ENCODE data around the gene VAMP8.
A peak's percentile ranks its signal among the peaks of the same experiment; 100 is the strongest.
"Not testable (repeated sequence)": the region's sequence is repeated elsewhere in the genome, so short reads cannot be mapped to it uniquely, and the experiment has no call there.

The VAMP8 gene

DNA sequence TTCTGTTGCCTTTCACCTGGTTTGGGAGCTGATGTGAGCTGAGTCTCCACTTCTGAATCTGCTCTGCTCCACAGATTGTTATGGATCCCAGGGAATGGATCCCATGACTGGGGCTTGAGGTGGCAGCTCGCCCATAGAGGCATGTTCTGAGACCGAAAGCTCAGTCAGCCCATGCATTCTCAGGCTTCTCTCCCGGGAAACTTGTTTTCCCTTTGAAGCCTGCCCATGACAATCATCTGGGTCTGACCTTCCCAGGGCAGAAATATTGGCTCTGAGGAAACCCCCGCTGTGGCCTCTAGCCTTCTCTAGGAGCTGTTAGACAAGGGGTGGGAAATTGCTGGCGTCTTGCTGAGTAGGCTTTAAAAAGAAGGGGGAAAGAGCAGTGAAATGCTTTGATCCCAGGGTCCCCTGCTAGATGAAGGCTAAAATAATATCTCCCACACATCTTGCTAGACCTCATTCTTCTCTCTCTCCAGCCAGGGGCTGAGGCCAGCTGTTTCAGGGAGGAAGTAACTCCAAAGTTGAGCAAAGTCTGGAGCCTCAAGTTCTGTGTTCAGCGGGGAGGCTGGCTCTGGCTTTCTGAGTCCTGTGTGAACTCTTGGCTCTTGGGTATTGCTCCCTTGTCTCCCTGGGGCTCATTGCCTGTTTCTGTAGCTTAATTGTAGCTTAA is 2.0 kb downstream of the VAMP8 start:
- DNase-seq (ENCODE audit: low read depth), result no peak

DNA sequence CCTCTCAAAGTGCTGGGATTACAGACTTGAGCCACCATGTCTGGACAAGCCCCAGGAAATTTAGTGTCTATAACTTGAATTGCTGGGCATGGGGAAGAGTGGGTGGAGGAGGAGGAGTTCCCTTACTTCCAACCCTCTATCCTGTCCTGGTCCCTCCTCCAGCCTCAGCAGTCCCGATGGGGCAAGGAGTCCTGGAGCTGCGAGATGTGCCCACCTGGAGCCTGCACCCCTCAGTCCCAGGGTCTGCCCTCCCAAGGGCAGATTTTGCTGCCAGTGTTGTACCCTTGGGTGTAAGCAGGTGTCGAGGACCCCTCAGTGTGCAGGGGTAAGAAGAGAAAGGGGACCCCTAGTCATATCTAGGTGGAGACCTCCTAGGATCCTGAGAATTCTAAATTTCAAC is 2.8 kb downstream of the VAMP8 start:
- DNase-seq (ENCODE audit: low read depth), result no peak

DNA sequence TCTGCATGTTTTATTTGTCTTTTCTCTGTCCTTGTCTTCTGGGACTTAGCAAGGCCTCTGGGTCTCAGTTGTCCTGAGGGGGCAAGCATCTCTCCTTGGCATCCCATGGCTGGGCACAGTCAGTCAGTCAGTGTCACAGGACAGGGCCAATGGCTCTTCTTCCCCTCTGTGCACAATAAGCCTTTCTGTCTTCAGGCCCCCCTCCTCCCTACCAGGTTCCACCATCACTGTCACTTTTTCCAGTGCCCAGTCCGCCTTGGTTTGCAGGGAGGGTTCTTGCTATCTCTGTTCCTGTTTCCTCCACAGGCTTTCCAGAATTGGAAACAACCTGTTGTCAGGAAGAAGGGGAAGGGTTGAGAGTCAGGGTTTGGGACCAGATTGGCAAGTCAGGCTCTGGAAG is 5.1 kb downstream of the VAMP8 start:
- no peak for DNase-seq (ENCODE audit: low read depth)

DNA sequence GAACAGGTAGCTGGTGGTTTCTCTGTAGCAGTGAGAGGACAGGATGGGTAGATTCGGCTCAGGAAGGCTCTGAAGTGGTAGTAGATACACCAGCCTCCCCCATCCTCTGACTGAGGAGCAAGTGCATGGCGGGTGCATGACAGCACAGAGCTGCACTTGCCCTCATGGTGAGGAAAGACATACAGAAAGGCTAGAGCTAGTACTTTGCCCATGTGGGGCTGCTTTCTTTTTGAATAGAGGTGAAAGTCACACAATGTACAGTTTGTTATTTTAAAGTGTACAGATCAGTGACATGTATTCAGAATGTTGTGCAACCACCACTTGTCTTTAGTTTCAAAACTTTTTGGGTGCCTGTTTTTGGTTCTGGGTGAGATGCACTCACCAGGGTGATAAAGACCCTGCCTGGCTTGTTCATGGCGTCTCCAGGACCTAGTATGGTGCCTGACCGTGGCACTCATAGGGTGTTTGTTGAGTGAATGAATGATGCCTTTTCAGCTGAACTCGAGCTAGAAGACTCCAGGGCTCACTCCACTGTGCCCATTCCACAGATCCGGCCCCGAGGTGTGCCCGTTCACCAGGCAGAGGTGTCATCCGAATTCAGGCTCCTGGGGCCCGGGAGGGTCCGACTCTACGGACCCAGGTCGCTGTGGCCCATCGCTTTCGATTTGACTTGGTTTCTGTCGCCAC is 6.4 kb downstream of the VAMP8 start:
- DNase-seq (ENCODE audit: low read depth), result no peak

DNA sequence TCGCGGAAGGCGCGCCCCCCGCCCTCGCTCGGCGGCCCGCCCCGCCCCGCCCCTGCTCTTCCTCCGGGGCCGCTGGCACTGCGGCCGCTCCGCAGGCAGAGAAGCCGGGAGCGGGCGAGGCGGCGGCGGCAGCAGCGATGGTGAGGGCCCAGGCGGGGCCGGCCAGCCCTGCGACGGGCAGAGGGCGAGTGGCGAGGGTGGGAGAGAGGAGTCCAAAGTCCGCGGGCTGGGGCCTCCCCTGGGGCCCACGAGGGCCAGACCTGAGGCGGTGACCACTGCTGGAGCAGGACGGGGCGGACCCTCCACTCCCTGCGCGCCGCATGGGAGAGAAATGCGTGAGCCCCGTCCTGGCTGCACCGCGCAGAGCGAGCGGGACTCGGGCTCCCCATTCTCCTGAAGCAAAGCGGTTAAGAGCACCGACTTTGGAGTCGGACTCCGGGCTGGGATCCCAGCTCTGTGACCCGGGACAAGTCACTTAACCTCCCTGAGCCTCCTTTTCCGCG is 7.0 kb downstream of the VAMP8 start, which contains the start of gene VAMP5:
Gene VAMP5, plus strand, starts transcription at position 78 of the 503 bp plus-strand sequence. Its CDS starts 60 bp downstream, at position 138.
- DNase-seq (ENCODE audit: low read depth), result no peak

DNA sequence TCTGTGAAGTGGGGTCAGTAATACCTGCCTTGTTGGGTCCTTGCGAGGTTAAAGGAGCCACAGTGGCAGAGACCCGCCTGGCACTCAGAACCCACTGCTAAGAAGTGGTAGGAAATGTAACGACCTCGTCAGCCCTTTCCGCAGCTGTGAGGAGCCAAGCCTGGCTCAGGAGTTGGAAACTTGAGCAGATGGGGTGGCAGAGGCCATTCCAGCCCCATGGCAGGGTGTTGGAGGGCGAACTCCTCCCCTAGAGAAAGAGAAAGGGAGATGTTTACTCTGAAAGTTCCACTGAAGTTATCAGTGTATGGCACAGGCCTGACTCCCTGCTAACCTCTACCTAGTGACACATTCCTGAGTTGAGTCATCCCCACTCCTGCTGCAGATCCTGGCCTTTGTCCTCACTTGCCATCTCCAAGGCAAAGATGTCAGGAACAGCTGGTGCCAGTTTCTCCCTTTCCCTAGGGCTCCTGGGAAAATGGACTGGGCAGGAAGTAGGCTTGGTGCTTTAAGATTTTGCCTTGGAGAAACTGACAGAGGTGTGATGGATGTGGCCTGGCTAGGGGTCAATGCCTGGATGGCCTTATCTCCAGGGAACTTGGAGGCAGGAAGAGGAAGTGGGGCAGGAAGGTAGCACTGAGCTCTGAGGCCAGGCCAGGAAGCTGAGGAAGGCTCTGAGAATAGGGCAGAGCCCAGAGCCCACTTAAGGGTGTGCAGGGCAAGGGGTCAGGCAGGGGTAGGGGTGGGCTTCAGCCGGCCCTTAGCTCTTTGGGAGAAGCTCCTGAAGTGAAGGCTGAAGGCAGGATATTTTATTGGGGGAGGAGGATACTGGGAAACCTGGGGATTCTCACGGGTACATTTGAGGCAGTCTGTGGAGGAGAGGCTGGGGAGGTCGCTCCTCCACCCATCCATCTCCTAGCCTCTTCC is 7.7 kb downstream of the VAMP8 start:
- peak; percentile 89 for DNase-seq (ENCODE audit: low read depth)

DNA sequence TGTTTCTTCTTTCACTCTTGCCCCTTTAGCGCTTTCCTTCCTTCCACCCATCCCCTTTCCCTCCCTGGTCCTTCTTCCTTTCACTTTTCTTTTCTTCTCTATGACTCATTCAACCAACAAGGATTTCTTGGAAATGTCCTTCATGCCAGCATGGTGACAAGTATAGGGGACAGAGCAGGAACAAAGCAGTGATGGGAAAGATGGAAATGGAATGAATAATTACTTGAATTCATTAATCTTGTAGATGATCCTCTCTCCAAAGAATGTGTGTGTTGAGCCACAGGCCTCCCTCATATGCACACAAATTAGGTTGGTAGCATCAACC is 8.4 kb downstream of the VAMP8 start:
- DNase-seq (ENCODE audit: low read depth), result no peak

DNA sequence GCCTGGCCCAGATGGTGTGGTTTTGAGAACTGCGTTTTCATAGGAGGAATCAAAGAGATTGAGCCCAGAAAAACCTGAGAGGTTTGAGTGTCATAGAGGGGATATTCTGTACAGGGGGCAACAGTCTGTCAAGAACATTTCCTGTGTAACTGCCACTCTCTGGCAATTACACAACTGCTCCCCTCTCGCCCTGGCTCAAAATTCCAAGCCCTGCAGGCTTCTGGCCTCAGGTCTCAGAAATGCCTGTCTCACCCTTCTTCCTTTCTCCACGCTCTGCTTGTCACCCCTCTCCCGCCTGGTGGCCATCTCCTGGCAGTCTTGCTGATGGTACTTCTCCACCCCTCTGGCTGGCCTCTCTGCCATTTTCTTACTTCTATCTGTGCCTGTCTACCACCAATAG is 10.8 kb downstream of the VAMP8 start:
- no peak for DNase-seq (ENCODE audit: low read depth)

DNA sequence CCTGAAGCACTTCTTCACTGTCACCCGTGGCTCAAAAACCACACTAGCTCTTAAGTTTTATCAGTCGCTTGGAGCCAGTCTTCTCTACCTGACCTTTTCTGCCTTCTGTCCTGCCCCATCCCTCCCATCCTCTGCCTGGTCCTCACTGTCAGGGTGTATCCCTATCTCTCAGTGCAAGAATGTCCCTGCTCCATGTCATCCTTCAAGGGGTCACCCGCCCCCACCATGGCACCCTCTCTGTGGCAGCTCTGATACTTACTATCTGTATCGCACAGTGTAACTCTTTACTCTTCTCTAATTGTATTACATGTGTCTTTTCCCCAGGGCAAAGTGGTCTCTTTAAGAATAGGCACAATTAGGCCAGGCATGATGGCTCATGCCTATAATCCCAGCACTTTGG is 11.3 kb downstream of the VAMP8 start:
- DNase-seq (ENCODE audit: low read depth), result no peak

DNA sequence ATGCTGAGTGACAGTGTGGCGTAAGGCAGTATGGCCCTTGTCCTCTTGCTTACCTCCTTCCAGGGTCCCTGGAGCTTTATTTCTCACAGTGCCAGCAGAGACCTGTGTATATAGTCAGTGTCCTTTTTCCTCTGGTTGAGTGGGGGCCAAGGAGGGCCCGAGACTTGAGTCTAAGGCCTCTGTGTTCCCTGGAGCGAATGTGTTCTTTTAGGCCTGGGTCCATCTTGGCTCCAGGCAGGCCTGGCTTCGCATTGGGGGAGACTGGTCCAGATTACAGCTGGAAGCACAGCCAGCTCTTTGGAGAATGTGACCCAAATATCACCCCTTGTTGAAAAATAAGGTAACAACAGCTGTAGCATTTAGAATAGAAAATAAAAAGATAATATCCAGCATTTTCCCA is 11.8 kb downstream of the VAMP8 start:
- DNase-seq (ENCODE audit: low read depth), result no peak

DNA sequence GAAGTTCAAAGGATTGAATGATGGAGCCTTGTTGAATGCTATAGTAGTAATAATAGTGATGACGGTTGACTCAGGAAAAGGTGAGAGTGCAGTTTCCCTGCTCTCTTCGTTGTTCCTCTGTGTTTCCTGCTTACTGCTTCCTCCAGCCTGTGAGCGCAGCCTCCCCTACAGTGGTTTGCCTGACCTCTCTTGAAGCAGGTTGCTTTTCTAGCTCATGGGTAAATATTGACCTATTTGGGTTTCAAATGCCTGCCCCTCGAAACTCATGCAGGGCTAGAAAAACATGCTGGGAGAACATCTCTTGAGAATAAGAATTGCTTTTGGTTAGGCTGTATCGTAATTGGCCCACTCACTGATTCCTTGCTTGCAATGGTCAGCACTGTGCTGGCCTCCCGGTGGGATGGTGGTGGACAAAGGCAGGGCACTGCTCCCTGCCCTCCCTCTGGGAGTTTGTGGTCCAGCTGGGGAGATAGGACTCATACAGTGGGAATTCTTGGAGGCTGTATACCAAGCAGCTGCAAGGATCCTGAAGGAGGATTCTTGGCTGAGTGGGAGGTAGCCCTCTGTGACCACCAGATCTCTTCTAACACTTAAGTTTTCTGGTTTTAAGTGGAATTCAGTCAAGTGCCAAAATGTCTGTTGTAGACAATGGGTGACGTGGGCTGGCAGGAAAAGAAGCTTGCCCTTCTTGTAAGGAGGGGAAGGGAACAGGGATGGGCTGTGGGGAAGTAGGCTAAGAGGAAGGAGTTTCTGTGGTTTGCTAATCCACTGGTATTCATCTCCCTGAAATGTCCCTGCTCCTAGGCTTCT is 12.8 kb downstream of the VAMP8 start:
- peak; percentile 87 for DNase-seq (ENCODE audit: low read depth)

DNA sequence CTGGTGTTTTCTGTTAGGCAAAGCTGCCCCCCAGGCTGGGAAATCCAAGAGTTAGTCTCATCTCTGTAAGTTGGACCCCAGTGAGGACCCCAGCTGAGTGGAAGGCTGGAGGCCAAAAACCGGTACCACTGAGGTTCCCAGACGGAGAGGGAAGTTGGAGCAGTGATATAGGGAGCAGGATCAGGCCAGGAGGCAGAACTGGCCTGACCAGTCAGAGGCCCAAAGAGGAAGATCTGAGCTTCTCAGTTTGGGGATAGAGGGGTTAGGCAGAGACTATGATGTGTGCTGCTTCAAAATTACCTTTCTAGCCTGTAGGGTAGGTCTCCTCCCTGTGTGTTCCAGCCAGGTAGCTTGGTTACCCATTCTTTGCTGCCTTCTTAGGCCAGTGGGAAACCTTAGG is 13.6 kb downstream of the VAMP8 start:
- DNase-seq (ENCODE audit: low read depth), result no peak

DNA sequence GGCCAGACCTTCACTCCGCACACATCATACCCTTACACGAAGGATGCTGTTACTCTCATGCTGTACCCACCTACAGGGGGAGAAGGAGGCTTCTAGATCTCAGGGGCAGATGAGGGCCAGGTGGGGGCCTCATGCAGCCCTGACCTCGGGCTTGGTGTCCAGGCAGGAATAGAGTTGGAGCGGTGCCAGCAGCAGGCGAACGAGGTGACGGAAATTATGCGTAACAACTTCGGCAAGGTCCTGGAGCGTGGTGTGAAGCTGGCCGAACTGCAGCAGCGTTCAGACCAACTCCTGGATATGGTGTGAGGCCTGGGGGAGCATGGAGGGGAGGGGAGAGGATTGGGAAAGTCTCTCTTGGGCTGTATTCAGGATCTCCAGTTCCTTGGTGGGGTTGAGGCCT is 14.2 kb downstream of the VAMP8 start:
- DNase-seq (ENCODE audit: low read depth), result no peak

DNA sequence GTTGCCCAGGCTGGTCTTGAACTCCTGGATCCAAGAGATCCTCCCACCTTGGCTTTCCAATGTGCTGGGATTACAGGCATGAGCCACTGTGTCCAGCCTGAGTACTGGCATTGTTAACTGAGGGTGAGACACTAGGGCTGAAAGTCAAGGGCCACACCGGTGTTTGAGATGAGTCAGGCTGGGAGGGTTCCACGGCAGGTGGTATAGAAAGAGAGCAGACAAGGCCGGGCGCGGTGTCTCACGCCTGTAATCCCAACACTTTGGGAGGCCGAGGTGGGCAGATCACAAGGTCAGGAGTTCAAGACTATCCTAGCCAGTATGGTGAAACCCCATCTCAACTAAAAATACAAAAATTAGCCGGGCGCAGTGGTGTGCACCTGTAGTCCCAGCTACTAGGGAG is 14.9 kb downstream of the VAMP8 start:
- DNase-seq (ENCODE audit: low read depth), result not testable (repeated sequence)

DNA sequence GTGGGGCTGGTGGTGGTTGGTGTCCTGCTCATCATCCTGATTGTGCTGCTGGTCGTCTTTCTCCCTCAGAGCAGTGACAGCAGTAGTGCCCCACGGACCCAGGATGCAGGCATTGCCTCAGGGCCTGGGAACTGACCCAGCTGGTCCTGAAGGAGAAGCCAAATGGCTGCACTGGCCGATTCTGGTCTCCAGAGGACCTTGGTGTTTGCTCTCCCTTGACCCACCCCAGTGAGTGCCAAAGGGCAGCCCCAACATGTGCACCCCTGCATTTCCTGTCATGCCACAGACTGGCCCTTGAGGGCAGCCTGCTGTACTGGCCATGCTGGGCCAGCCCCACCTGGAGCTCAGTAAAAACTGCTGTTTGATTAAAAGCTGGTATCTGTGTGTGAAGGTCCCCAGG is 15.6 kb downstream of the VAMP8 start:
- DNase-seq (ENCODE audit: low read depth), result no peak

DNA sequence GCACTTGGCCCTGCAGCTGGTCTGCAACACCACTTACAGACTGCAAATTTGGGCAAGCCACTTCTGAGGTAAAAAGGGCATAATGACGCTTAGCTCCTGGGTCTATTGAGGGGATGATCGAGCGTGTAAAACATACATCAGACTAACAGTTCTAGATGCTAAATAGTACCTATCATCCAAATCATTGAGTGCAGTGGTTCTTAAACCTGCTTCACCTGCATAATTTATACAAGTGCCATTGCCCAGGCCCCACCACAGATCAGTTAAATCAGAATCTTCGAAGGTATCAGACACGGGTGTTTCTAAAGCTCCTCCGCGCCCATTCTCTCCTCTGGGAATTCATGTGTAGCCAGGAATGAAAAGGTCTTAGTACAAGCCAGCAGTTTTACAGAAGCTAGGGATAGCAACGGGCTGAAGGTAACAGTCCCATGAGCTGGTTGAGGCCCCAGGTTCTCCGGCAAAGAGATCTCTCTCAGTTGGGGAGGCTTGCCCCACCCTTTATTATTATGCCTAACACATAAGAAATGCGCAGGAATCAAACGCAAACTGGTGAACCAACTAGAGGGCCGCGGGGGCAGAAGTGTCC is 17.4 kb downstream of the VAMP8 start:
- DNase-seq (ENCODE audit: low read depth), result no peak

DNA sequence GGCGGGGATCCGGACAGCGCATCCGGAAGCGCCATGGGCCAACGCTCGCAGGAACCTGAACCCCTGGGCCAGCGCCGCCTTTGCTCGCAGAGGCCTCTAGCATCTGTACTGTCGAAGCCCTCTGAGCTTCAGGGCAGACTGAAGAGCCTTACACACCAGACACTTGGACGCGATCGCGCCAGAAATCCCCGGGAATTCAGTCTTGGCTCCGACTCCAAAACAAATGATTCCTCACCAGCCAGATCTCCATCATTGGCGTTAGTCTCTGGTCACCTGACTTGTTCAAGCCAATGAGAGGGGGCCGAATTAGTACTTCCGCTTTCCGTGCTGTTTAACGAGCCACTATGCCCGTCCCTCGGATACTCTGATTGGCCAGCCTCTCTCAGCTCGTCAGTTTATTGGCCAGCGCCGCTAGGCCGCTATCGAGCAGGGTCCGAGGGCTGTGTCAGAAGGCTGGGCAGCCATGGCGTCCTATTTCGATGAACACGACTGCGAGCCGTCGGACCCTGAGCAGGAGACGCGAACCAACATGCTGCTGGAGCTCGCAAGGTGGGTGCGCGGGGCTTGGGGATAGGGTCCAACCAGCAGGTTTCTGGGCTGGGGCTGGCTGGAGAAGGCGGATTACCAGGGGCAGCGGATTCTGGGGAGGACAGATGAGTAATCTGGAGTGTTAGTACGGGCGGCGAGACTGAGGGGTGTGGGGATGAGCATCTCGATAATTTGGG is 18.1 kb downstream of the VAMP8 start, which contains the start of gene RNF181:
Gene RNF181, plus strand, starts transcription at position 445 of the 725 bp plus-strand sequence. Its CDS starts 19 bp downstream, at position 464.
- peak; percentile 94 for DNase-seq (ENCODE audit: low read depth)

DNA sequence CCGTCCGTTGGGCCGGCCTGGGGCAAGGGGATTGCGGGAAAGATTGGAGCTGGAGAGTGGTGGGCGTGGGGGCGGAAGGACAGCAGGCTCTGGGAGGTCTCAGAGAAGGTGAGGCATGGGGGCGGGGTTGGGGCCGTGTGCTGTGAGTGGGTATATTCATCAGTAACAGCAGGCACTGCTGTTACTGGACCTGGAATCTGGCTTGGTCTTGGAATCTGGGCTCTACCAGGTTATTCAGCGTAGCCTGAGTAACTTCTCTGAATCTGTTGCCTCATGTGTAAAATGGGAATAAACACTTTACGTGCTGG is 18.6 kb downstream of the VAMP8 start:
- no peak for DNase-seq (ENCODE audit: low read depth)

DNA sequence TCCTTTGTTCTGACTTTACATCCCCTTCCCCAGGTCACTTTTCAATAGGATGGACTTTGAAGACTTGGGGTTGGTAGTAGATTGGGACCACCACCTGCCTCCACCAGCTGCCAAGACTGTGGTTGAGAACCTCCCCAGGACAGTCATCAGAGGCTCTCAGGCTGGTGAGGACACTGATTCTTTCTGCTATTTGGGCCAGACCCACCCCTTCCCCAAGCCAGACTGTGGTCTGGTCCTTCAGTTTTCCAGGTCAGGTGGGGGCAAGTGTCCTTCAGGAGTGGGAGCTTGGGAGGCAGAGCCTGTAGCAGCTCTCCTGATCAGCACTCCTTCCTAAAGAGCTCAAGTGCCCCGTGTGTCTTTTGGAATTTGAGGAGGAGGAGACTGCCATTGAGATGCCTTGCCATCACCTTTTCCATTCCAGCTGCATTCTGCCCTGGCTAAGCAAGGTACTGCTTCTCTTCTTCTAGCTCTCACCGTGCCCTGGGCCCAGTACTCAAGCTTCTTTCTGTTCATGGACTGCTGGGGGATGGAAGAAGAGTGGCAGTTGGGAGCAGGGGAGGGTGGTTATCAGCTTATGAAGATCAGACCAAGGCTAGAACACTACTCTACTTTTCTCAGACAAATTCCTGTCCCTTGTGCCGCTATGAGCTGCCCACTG is 19.2 kb downstream of the VAMP8 start:
- DNase-seq (ENCODE audit: low read depth), result no peak

DNA sequence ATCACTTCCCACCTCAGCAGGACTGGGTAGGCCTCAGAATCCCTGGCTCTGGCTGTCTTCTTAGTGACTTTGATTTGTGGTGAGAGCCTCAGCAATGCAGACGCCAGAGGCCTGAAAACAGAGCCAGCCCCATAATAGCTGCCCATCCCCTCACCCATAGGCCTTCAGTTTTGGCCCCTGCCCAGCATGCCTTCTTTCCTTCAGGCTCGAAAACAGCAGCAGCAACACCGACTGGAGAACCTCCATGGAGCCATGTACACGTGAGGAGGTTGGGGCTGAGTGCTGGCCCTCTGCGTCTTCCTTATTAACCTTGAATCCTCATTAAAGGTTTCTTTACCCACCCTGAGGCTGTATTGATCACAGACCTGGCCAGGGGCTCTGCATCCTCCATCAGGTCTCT is 19.9 kb downstream of the VAMP8 start:
- DNase-seq (ENCODE audit: low read depth), result no peak

Data from HS-5 (cell line).